PC-3 (cell line): Measurements from ENCODE around the gene COX6B1.

ENCODE experiments used
- EZH2 ChIP-seq: fragments of 300-600 bp; sonication (generic); IDR thresholded peaks from one replicate; pipeline ENCODE4 v1.6.1; 2017; ENCODE audit warnings: antibody characterized with exemption, mild to moderate bottlenecking, low read length; ENCODE audit not compliant: unreplicated experiment
- TF ChIP-seq, protein P1 (sequence below): fragments of 300-600 bp; sonication (generic); conservative IDR thresholded peaks from 2 replicates; pipeline ENCODE4 v1.5.1; 2017; ENCODE audit warnings: antibody characterized with exemption, low read depth, mild to moderate bottlenecking, low read length

DNA sequence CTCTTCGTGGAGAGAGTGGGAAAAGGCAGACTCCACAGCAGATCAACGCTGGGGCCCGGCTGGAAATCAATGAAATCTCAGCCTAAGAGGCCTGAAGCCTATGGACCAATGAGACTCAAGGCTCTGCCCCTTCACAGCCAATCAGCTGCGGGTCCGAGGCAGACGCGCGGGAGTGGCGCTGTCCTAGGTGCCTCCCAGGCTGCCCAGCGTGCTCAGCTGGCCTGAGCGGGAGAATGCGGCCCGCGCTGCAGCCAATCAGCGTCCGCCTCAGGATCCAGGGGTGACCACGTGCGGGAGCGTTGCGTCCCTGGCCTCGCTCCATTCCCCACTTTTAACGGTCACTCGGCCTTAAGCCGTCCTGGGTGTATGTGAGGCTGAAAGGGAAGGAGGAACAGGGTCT is 56.1 kb downstream of the COX6B1 start, which contains the start of gene ZBTB32:
- TF ChIP-seq, protein P1, sequence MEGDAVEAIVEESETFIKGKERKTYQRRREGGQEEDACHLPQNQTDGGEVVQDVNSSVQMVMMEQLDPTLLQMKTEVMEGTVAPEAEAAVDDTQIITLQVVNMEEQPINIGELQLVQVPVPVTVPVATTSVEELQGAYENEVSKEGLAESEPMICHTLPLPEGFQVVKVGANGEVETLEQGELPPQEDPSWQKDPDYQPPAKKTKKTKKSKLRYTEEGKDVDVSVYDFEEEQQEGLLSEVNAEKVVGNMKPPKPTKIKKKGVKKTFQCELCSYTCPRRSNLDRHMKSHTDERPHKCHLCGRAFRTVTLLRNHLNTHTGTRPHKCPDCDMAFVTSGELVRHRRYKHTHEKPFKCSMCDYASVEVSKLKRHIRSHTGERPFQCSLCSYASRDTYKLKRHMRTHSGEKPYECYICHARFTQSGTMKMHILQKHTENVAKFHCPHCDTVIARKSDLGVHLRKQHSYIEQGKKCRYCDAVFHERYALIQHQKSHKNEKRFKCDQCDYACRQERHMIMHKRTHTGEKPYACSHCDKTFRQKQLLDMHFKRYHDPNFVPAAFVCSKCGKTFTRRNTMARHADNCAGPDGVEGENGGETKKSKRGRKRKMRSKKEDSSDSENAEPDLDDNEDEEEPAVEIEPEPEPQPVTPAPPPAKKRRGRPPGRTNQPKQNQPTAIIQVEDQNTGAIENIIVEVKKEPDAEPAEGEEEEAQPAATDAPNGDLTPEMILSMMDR, result no peak
- TF ChIP-seq EZH2, result no peak
